Left forelimb (tissue), 1 donor: ENCODE measurements around the gene AP5B1.

Experiments
- DNase-seq: peaks from one replicate; pipeline ENCODE4 v3.0.0-alpha.2; 2018; ENCODE audit warnings: low spot score

The AP5B1 gene

DNA sequence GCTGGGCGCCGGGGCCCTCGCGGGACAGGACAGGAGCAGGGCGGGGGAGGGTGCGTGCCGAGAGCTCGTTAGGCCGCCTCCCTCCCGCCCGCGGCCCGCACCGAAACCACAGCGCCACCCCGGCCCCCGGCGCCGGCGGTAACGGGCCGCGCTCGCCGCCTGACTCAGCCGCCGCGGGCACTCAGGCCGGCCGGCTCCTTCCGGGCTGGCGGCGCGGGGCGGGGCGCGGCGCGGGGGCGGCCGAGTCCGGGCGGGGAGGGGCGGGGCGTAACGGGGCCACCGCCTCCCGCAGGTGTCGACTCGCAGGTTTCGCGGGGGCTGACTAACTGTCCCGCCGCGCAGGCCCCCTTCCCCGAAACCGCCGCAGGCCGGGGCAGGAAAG is at the start of gene AP5B1:
TSS of gene AP5B1 (minus strand) at position 207 of the 382 bp plus-strand sequence. CDS start 385 bp downstream, outside the sequence.
- DNase-seq, result no peak

- DNase-seq, result no peak
Measured at GRCh38 chr11:65829459-65829858, 48.7 kb upstream of the AP5B1 start.

DNA sequence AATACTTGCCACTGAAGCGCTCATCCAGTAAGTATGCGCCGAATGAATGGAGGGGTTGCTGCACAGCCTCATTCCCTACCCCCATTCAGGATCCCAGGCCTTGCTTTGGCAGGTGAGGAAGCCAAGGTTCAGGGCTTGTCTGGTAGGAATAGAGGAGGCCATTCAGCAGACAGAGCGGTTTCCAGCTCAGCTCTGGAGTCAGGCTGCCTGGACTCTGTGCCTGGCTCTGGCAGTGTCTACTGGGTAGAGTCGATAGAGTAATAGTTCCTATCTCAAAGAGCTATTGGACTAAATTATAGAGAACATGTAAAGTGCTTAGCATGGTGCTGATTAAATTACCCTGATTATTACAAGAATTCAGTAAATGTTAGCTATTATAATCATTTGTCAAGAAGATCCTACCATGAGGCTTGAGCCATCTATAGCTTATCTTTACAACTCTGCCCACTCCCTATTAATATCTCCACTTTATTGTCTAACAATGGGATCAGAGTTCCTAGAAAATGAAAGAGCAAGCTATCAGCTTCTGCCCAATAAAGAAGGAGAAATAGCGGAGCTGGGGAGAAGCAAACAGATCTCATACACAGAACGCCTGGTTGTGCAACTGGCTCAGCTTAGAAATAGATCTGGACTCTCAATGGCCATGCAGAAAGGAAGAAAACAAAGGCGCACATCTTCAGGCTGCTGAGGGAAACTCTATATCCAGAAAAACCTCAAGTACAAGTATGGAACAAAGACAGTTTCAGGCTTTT is 46.4 kb upstream of the AP5B1 start:
- no peak for DNase-seq

DNA sequence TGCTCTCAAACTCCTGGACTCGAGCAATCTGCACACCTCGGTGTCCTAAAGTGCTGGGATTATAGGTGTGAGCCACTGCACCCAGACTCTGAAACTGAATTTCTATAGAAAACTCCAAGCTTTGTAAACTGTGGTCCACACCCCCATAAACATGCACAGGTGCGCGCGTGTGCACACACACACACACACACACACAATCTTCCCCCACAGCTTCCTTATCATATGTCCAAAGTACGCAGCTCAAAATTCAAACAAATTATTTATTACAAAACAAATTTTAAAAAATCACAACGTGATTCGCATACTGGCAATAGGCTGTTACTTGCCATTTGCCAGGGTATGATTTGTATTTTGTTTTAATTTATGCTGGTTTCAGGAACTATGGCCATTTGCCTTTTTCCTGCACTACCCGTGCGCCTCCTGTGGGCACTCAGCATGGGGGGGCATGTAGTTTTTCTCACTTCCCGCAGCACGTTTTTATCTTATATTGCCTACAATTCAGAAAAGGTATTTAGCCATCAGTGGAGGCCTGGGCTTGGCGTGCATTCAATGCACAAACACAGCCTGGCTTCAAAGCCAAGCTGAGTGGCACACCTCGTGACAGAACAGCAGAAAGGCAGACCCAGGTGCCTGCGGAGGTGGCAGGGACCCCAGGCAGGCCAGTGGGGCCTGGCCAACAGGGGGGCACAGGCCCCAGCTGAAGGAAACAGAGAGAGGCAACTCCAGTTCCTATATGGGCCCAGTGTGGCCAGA is 42.2 kb upstream of the AP5B1 start:
- no peak for DNase-seq

DNA sequence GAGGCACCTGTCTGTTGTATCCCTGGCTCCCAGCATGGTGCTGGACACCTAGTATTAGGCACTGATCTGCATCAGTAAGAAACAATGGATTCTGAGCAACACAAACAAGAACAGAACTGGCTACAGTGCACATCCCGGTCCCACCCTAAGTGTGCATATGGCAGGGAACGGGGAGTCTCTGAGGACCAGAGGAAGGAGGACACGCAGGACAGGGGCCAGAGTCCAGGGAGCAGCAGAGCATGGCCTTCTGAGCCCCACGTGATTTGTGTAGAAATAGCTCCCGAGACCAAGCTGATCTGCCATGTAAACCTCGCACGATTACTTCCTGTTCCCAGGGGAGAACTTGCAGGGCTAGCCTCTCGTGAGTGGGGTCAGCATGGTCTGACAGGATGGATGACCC is 40.3 kb upstream of the AP5B1 start:
- DNase-seq, result no peak

GRCh38 chr11:65817835-65818680 is 37.3 kb upstream of the AP5B1 start:
- peak; percentile 96 for DNase-seq

DNA sequence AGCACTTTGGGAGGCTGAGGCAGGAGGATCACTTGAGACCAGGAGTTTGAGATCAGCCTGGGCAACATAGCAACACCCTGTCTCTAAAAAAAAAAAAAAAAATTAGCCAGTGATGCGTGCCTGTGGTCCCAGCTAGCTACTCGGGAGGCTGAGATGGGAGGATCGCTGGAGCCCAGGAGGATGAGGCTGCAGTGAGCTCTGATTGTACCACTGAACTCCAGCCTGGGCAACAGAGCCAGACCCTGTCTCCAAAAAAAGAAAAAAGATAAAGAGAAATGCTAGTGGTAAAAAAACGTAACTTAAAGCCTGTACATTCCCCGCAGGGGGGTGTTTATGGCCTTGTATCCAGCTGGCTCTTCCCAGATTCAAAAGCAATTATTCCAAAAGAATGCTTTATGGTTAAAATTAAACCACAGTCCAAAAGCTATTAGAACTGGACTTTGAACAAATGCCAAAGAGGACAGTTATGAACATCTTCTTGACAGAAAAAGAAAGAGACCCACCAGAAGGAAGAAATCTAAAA is 36.6 kb upstream of the AP5B1 start:
- DNase-seq, result no peak

GRCh38 chr11:65816696-65817095 is 35.9 kb upstream of the AP5B1 start:
- DNase-seq, result no peak

- DNase-seq, result no peak
Measured at GRCh38 chr11:65814986-65815565, 34.3 kb upstream of the AP5B1 start.

DNA sequence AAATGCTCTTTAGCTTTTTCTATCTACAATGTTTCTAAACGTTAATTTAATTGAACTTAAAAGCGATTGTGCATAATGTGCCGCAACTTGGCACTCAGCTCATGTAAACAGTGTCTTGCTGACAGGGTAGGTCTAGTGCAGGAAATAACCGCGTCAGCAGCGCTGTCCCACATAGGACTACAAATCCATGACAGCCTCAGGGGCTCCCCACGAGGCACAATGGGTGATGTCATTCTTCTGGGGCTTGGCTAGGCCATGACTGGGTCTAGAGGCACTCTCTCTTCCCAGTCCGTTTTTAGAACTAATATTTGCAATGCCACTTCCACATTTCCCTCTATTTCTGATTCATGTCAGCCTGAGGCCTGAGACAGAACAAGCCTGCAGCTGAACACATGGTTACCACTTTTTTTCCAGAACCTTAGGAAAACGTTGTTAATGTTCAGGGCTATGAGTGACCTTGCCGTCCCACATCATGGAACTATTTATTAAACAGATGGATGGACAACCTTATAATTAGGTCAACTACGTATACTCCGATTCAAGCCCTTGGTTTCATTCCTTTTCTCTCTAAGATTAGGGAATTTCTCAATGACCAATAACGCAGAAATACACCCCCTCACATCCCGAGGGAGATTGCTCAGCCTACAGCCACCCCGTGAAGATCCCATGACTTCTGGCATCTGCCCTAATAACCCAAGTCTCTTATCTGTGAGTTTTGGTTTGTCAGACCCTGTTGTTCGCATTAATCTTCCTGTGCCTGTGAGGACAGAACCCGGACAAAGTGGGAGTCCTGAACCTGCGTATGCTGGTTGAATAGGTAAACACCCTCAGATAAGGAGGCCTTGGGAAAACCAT is 33.6 kb upstream of the AP5B1 start:
- no peak for DNase-seq

GRCh38 chr11:65811764-65812475 is 31.1 kb upstream of the AP5B1 start:
- DNase-seq, result no peak

DNA sequence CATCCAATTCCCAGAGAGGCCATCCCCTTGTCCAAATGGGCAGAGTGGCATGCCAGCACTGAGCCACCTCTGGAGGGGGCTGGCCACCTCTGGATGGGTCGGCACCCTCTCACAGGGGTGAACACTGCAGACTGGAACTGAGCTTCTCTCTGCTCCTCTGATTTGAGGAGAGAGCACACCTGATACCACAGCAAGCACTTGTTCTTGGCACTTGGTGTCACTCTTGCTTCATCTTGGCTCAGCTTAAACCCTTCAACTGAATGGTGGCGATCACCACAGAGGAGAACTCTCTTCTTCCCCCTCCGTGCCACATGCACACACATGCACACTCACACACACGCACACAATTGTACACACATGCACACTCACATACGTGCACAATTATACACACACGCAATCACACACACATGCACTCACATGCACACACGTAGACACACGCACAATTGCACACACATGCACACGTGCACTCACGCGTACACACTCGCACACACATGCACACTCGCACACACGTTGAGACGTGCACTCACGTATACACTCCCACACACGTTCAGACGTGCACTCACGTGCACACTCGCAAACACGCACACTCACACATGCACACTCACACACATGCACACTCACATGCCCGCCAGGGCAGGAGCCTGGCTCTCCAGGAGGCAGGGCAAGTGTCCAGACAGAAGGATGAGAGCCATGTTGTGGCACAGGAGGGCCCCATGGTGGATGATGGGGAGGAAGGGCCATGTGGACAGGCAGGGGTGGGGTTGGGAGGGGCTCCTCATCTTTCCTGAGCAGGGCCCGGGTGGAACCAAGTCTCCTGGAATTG is 29.5 kb upstream of the AP5B1 start:
- no peak for DNase-seq

DNA sequence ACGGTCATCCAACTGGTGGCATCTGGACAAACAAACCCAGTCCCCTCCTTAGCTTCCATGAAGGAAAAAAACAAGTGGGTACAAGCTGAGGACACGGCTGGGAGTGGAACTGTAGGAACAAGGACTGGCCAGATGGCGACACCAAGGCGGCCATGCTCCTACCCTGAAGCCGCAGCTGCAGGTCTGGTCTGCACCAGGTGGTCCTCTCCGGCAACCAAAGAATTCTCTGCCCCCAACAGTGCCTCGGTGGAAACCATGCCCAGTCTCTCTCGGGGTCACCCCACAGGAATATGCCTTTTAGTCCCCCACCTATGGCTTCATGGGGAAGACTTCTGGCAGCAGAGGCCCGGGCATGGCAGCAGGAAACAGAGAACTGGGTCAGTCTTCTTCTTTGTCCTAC is 28.7 kb upstream of the AP5B1 start:
- DNase-seq, result no peak

DNA sequence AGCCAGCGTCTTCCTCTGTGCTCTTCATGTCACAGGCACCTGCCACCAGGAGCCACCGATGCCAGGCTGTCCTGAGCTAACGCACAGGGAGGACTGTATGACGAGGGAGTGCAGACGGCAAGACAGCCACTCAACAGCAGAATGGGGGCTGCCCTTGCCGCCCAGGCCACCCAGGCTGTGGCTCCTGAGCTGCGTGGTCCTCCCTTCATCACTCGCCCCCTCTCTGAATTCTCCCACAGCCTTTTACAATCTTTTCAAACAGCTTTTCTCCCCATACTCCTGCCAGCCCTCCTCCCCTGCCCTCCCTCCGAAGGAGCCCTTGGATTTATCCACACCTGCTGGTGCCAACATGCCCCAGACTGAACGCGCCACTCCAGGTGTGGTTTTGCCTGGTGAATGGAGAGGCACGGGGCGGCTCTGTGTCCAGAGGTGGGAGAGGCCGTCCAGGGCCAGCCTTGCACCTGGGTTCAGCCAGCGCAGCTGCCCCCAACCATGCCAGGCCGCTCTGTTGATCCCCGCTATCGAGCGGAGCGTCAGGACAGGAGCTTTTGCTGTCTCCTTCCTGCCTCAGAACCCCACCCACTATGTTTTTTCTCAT is 28.1 kb upstream of the AP5B1 start:
- no peak for DNase-seq

DNA sequence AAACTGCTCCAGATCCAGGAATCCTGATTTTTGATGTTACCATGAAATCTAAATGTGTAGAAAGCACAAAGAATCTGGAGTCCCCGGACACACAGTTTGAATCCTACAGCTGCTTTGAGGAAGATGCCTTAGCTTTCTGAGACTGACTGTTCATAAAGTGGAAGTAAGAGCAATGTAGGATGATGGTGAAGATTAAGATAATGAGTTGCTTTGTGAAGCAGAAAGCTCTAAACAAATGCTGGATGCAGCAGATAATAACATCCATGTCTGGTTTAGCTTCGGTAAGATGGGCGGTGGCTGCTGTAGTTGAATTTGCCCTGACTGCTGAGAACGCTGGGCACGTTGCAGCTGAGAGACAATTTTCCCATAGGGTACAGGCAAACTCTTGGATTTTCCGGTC is 26.2 kb upstream of the AP5B1 start:
- DNase-seq, result no peak

- DNase-seq, result no peak
Measured at GRCh38 chr11:65803797-65804492, 23.2 kb upstream of the AP5B1 start.

DNA sequence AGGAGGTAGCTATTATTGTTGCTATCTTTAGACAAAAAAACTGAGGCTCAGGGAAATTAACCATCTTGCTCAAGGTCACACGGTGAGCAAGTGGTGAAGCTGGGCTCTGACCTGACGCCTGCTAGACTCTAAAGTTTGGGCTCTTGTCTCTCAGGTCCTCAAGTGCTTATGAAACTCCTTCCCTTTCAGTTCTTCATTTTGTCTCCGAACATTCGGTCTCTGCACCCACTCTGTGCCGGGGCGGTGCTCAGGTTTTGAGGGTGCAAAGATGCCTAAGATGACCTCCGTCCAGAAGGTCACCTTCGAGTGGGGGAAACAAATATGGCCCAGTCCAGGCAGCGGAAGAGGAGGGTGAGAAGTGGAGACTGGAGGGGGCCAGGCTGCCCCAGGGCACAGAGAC is 22.1 kb upstream of the AP5B1 start:
- no peak for DNase-seq
